NCI-H1694 (cell line): ENCODE measurements around the gene TP63.
"Not testable (repeated sequence)": the region's sequence is repeated elsewhere in the genome, so short reads cannot be mapped to it uniquely, and the experiment has no call there.

Experiments
- DNase-seq: peaks from one replicate; lab custom pipeline; 2025; lab: John Stamatoyannopoulos, UW

TP63 gene

GRCh38 chr3:189625572-189625971 lies 5.6 kb upstream of the TP63 start:
- no peak for DNase-seq

GRCh38 chr3:189626286-189626685 lies 4.9 kb upstream of the TP63 start:
- DNase-seq = no peak

GRCh38 chr3:189629803-189630455 lies 1.3 kb upstream of the TP63 start:
- no peak for DNase-seq

GRCh38 chr3:189630767-189631372 lies 319 bp upstream of the TP63 start:
- DNase-seq = no peak

GRCh38 chr3:189631409-189631808 lies 220 bp downstream of the TP63 start:
- no peak for DNase-seq

GRCh38 chr3:189632242-189632641 lies 1.1 kb downstream of the TP63 start:
- DNase-seq = no peak

- DNase-seq = no peak
Measured at GRCh38 chr3:189635339-189635738, 4.2 kb downstream of the TP63 start.

GRCh38 chr3:189636048-189636447 lies 4.9 kb downstream of the TP63 start:
- no peak for DNase-seq

- DNase-seq = no peak
Measured at GRCh38 chr3:189637750-189638149, 6.6 kb downstream of the TP63 start.

- DNase-seq = no peak
Measured at GRCh38 chr3:189638276-189639031, 7.3 kb downstream of the TP63 start.

GRCh38 chr3:189641776-189642175 lies 10.6 kb downstream of the TP63 start:
- no peak for DNase-seq

- DNase-seq = no peak
Measured at GRCh38 chr3:189646853-189647542, 15.8 kb downstream of the TP63 start.

GRCh38 chr3:189652042-189652441 lies 20.9 kb downstream of the TP63 start:
- no peak for DNase-seq

- DNase-seq = no peak
Measured at GRCh38 chr3:189655617-189656016, 24.4 kb downstream of the TP63 start.

GRCh38 chr3:189659571-189659970 lies 28.4 kb downstream of the TP63 start:
- DNase-seq = no peak

- DNase-seq = no peak
Measured at GRCh38 chr3:189664311-189664710, 33.1 kb downstream of the TP63 start.

- not testable (repeated sequence) for DNase-seq
Measured at GRCh38 chr3:189672346-189672745, 41.2 kb downstream of the TP63 start.

- no peak for DNase-seq
Measured at GRCh38 chr3:189673535-189673934, 42.3 kb downstream of the TP63 start.

GRCh38 chr3:189674249-189674913 lies 43.2 kb downstream of the TP63 start:
- DNase-seq = no peak

- no peak for DNase-seq
Measured at GRCh38 chr3:189677667-189678066, 46.5 kb downstream of the TP63 start.

GRCh38 chr3:189680723-189681122 lies 49.5 kb downstream of the TP63 start:
- DNase-seq = no peak
